GM10248 (cell line): ENCODE measurements around the gene SLC35F5.
"Not testable (repeated sequence)": the region's sequence is repeated elsewhere in the genome, so short reads cannot be mapped to it uniquely, and the experiment has no call there.

ENCODE experiments used
- CTCF ChIA-PET: fragments of 300-600 bp; sonication (Branson Sonifier 250); formaldehyde crosslinking; extraction: SDS; loops from one replicate; lab custom pipeline; 2021; ENCODE audit warnings: antibody characterized with exemption; lab: Yijun Ruan, JAX
- POLR2A ChIA-PET: fragments of 350-650 bp; sonication (Branson Sonifier 250); formaldehyde crosslinking; extraction: SDS; loops from one replicate; lab custom pipeline; 2020; ENCODE audit warnings: antibody characterized with exemption; lab: Yijun Ruan, JAX
- DNase-seq: peaks from one replicate; pipeline ENCODE4 v3.0.0; 2012; ENCODE audit errors: extremely low spot score
- CTCF ChIP-seq: IDR thresholded peaks from 2 replicates; pipeline ENCODE4 v1.5.1; 2012; ENCODE audit warnings: mild to moderate bottlenecking, low read depth; ENCODE audit errors: extremely low read depth, missing control alignments, control extremely low read depth

Gene SLC35F5

DNA sequence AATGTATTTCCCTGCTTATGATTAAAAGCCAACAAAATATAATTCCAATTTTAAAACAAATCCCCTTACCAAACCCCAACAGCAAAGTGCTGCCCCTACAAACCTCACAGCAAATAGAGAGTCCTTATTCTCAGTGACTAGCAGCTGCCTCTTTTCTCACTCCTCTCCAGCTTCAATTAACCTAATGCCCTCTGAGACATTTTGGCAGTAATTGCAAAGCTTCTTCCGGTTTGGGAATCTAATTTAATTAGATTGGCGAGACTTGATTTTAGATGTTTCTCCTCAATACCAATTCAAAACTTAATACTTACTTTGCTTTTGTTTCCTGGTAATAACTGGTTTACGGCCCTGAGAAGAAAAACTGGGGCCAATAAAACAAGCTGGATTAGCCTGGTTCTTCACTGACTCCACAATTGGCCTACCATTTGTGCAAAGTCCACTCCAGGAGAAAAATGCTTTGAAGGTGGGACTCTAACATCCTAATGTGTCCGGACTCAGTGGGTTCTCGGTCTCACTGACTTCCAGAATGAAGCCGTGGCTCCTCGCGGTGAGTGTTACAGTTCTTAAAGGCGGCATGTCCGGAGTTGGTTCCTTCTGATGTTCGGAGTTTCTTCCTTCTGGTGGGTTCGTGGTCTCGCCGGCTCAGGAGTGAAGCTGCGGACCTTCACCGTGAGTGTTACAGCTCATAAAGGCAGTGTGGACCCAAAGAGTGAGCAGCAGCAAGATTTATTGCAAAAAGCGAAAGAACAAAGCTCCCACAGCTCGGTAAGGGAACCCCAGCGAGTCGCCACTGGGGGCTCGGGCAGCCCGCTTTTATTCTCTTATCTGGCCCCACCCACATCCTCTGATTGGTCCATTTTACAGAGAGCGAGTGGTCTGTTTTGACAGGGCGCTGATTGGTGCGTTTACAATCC is 52.8 kb downstream of the SLC35F5 start:
- no peak for TF ChIP-seq CTCF
- ChIA-PET CTCF (interaction anchor here (4.4 kb wide), 1 partner anchor 99 kb away, joined by 25 read pairs; no protein-coding TSS in a partner anchor), POLR2A (no interaction called here)
- no peak for DNase-seq

GRCh38 chr2:113700186-113700841 is 56.1 kb downstream of the SLC35F5 start:
- DNase-seq: peak; percentile 84
- TF ChIP-seq CTCF: peak; percentile 55
- ChIA-PET POLR2A (interaction anchor here (0.6 kb wide), 1 partner anchor 202 kb away, joined by 3 read pairs; no protein-coding TSS in a partner anchor), CTCF (interaction anchor here (0.7 to 4.4 kb wide), 24 partner anchors 8 to 851 kb away, joined by 3 to 25 read pairs (median 4); partner anchors contain the start of gene SLC35F5)

DNA sequence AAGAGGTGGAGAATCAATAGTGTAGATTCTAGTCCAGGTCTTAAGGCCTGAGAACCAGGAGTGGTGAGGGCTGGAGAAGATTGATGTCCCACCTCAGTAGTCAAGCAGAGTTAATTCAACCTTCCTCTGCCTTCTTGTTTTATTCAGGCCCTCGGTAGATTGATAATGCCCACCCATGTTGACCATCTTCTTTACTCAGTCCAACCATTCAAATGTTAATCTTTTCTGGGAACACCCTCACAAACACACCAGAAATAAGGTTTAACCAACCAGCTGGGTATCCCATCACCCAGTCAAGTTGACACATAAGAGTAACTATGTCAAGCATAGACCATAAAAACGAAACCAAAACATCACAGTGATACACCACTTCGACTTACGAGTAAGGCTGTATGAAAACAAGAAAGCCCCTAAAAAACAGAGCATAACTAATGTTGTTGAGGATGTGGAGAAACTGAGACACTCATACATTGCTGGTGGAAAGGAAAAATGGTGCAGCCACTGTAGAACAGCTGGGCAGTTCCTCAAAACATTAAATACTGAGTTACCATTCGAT is 57.5 kb downstream of the SLC35F5 start:
- TF ChIP-seq CTCF: no peak
- POLR2A ChIA-PET: no interaction called here
- CTCF ChIA-PET: interaction anchor here (1.7 to 4.4 kb wide), 4 partner anchors 20 to 95 kb away, joined by 5 to 25 read pairs (median 6); partner anchors contain the start of gene SLC35F5
- DNase-seq: peak; percentile 47

GRCh38 chr2:113698251-113698650 is 58.2 kb downstream of the SLC35F5 start:
- CTCF ChIA-PET: interaction anchor here (1.7 kb wide), 1 partner anchor 94 kb away, joined by 5 read pairs; no protein-coding TSS in a partner anchor
- POLR2A ChIA-PET, DNase-seq: not testable (repeated sequence)

GRCh38 chr2:113697516-113697915 is 58.9 kb downstream of the SLC35F5 start:
- POLR2A ChIA-PET: no interaction called here

GRCh38 chr2:113694438-113694837 is 62.0 kb downstream of the SLC35F5 start:
- DNase-seq: no peak
- ChIA-PET CTCF (interaction anchor here (1.2 to 3.3 kb wide), 3 partner anchors 9 to 91 kb away, joined by 3 to 21 read pairs (median 10); partner anchors contain the start of gene SLC35F5), POLR2A (no interaction called here)
- no peak for TF ChIP-seq CTCF

More at GRCh38 chr2:113697516-113697915, 58.9 kb downstream of the SLC35F5 start:
- TF ChIP-seq CTCF: no peak
- CTCF ChIA-PET: interaction anchor here (1.7 kb wide), 1 partner anchor 94 kb away, joined by 5 read pairs; no protein-coding TSS in a partner anchor
- DNase-seq: no peak
